GM12878 (cell line): ENCODE measurements around the gene MIA3. TPM values are rescaled to one million over a fixed set of nuclear protein-coding genes. Genes with fewer than 3 reads are reported as not detected.

Experiments used
- ATF7 ChIP-seq: fragments of 450-650 bp; IDR thresholded peaks from 2 replicates; pipeline ENCODE4 v1.6.1; 2016; ENCODE audit warnings: low read depth, mild to moderate bottlenecking
- CREM ChIP-seq: IDR thresholded peaks from 2 replicates; pipeline ENCODE4 v1.6.1; 2014; ENCODE audit warnings: antibody characterized with exemption, low read depth
- EP300 ChIP-seq, 2 experiments: fragments of 150-350 bp in 1 of 2; IDR thresholded peaks; 2 replicates each; pipeline ENCODE4 v1.6.1; 2011 to 2012; ENCODE audit warnings: low read depth in 2 of 2, low read length in 2 of 2, borderline replicate concordance in 1 of 2, improper control_type of control experiment in 1 of 2, inconsistent platforms in 1 of 2; ENCODE audit not compliant: control insufficient read depth in 1 of 2
- IKZF2 ChIP-seq, 2 experiments: fragments of 450-650 bp; IDR thresholded peaks; 2 replicates each; pipeline ENCODE4 v1.6.1; 2017; ENCODE audit warnings: mild to moderate bottlenecking in 2 of 2, moderate library complexity in 2 of 2
- MYC ChIP-seq: IDR thresholded peaks from 2 replicates; pipeline ENCODE4 v1.6.1; 2011; ENCODE audit warnings: mild to moderate bottlenecking, low read length, moderate library complexity, inconsistent platforms; ENCODE audit not compliant: insufficient read depth, insufficient replicate concordance, insufficient read length, severe bottlenecking
- NFYA ChIP-seq: IDR thresholded peaks from 2 replicates; pipeline ENCODE4 v1.6.1; 2011; ENCODE audit warnings: low read depth, mild to moderate bottlenecking, low read length, improper control_type of control experiment, borderline replicate concordance
- NR2C2 ChIP-seq: IDR thresholded peaks from 2 replicates; pipeline ENCODE4 v1.6.1; 2011; ENCODE audit warnings: borderline replicate concordance, low read depth; ENCODE audit not compliant: control insufficient read depth, insufficient read length
- NR2F1 ChIP-seq: fragments of 450-650 bp; conservative IDR thresholded peaks from 2 replicates; pipeline ENCODE4 v1.6.1; 2017; ENCODE audit warnings: mild to moderate bottlenecking
- POLR2AphosphoS2 ChIP-seq: IDR thresholded peaks from 2 replicates; pipeline ENCODE4 v1.6.1; 2011; ENCODE audit warnings: low read depth, mild to moderate bottlenecking, low read length, improper control_type of control experiment, moderate library complexity
- POU2F2 ChIP-seq: IDR thresholded peaks from 3 replicates; pipeline ENCODE4 v1.6.1; 2011; ENCODE audit warnings: low read depth, mild to moderate bottlenecking, low read length, borderline replicate concordance
- RELA ChIP-seq: fragments of 450-650 bp; IDR thresholded peaks from 2 replicates; pipeline ENCODE4 v1.8.0; 2014; ENCODE audit warnings: borderline replicate concordance; ENCODE audit not compliant: partially characterized antibody
- TAF1 ChIP-seq: IDR thresholded peaks from 2 replicates; pipeline ENCODE4 v1.6.1; 2011; ENCODE audit warnings: mild to moderate bottlenecking, low read depth, low read length, borderline replicate concordance
- polyA plus RNA-seq, 11 experiments: library from polyadenylated mRNA; depleted of rRNA in 4 of 11; unstranded in 6 of 11; stranded (reverse) in 5 of 11; fragments of >200 nt; fragmentation: Nextera tagmentation in 4 of 11; fragmentation: Illumina TruSeq in 1 of 11; extraction: Ambion mirVana in 4 of 11; extraction: Trizol in 1 of 11; gene quantifications; 1 replicate in 1 of 11; 2 replicates in 10 of 11; pipeline versions ENCODE4 v1.2.1 to v1.2.3, GENCODE V29; 2011 to 2016; ENCODE audit warnings: inconsistent platforms in 2 of 11, missing spikeins in 2 of 11, low read depth in 1 of 11
- total RNA-seq, 4 experiments: library from RNA; depleted of rRNA in 3 of 4; stranded (reverse); fragments of >200 nt in 3 of 4; fragmentation: Illumina TruSeq in 1 of 4; extraction: Trizol in 1 of 4; gene quantifications; 2 replicates each; pipeline versions ENCODE4 v1.2.1 to v1.2.3, GENCODE V29; 2013 to 2021
- TF ChIP-seq, protein P1 (sequence below): IDR thresholded peaks from 2 replicates; pipeline ENCODE4 v1.6.1; 2012; ENCODE audit warnings: improper control_type of control experiment, low read depth, low read length; ENCODE audit not compliant: insufficient replicate concordance
- TF ChIP-seq, protein P2 (sequence below): fragments of 150-350 bp; IDR thresholded peaks from 2 replicates; pipeline ENCODE4 v1.6.1; 2016; ENCODE audit warnings: low read depth, low read length
- TF ChIP-seq, protein P3 (sequence below): fragments of 450-650 bp; formaldehyde crosslinking; IDR thresholded peaks from 2 replicates; pipeline ENCODE4 v1.4.0; 2020; ENCODE audit warnings: mild to moderate bottlenecking, moderate library complexity

MIA3 gene
- total and polyA plus RNA-seq, 10 of the 15 experiments (the other 5 are each of a cell fraction or from before 2014, with no cell fraction given): 12.9 to 50.8 (median 30.3) TPM

DNA sequence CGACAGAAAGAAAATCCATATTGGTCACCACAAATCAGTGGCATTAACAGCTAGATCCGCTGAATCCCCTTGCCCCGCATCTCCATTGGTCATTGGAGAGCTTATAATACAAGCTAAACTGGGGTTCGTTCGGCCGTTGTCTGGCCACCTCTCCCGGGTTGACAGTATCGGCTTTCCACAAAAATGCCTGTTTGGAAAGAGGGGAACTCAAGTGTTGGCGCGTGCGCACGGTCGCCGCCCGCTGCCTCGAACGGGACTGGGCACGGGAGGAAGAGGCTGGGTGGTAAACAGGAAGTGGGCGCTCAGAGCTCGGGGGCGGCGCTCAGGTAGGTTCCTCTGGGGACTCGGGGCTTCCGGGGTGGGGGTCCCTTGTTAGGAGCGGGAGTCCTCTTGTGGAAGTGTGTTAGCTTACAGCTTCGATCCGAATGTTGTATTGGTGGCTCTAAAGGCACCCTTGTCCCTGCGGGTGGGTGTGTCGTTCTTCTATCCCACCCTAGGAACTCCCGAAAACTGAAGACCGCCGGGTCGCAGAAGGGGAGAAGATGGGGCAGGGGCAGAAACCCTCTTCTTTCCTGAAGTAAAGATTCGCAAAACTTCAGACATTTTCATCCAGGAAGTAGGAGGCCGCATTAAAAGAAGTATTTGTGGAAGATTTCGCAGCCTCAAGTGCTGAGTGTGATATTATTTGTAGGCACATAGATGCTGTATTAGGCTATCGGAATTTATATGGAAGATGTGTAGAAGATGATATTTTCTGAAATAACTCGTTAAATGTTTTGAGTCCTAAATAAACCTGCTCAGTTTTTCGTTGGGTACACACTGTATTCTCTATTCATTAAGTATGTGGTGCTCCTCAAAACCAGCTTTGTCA is 95.4 kb downstream of the MIA3 start (continued):
- TF ChIP-seq TAF1 (peak; percentile 77; the same call in 1 of the 2 replicates), MYC (peak; percentile 32), RELA (peak; percentile 31), POU2F2 (peak; percentile 49; the same call in 1 of the 3 replicates), NR2C2 (peak; percentile 81), NR2F1 (no peak), NFYA (no peak), POLR2AphosphoS2 (peak; percentile 75), IKZF2 (IDR thresholded peaks at IDR 0.05) (peak in 1 of 2 experiments; percentile 27; a peak in 2 of 4 replicates), CREM (peak; percentile 27; the same call in 1 of the 2 replicates), EP300 (IDR thresholded peaks at IDR 0.05; ENCODE audit: borderline replicate concordance in 1 of 2, control insufficient read depth in 1 of 2, low read depth in 2 of 2, low read length in 2 of 2) (peak in 1 of 2 experiments; percentile 31; a peak in 1 of 4 replicates), ATF7 (no peak; the same call in 1 of the 2 replicates)
- TF ChIP-seq, protein P1, sequence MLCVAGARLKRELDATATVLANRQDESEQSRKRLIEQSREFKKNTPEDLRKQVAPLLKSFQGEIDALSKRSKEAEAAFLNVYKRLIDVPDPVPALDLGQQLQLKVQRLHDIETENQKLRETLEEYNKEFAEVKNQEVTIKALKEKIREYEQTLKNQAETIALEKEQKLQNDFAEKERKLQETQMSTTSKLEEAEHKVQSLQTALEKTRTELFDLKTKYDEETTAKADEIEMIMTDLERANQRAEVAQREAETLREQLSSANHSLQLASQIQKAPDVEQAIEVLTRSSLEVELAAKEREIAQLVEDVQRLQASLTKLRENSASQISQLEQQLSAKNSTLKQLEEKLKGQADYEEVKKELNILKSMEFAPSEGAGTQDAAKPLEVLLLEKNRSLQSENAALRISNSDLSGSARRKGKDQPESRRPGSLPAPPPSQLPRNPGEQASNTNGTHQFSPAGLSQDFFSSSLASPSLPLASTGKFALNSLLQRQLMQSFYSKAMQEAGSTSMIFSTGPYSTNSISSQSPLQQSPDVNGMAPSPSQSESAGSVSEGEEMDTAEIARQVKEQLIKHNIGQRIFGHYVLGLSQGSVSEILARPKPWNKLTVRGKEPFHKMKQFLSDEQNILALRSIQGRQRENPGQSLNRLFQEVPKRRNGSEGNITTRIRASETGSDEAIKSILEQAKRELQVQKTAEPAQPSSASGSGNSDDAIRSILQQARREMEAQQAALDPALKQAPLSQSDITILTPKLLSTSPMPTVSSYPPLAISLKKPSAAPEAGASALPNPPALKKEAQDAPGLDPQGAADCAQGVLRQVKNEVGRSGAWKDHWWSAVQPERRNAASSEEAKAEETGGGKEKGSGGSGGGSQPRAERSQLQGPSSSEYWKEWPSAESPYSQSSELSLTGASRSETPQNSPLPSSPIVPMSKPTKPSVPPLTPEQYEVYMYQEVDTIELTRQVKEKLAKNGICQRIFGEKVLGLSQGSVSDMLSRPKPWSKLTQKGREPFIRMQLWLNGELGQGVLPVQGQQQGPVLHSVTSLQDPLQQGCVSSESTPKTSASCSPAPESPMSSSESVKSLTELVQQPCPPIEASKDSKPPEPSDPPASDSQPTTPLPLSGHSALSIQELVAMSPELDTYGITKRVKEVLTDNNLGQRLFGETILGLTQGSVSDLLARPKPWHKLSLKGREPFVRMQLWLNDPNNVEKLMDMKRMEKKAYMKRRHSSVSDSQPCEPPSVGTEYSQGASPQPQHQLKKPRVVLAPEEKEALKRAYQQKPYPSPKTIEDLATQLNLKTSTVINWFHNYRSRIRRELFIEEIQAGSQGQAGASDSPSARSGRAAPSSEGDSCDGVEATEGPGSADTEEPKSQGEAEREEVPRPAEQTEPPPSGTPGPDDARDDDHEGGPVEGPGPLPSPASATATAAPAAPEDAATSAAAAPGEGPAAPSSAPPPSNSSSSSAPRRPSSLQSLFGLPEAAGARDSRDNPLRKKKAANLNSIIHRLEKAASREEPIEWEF: peak; percentile 89
- TF ChIP-seq, protein P2, sequence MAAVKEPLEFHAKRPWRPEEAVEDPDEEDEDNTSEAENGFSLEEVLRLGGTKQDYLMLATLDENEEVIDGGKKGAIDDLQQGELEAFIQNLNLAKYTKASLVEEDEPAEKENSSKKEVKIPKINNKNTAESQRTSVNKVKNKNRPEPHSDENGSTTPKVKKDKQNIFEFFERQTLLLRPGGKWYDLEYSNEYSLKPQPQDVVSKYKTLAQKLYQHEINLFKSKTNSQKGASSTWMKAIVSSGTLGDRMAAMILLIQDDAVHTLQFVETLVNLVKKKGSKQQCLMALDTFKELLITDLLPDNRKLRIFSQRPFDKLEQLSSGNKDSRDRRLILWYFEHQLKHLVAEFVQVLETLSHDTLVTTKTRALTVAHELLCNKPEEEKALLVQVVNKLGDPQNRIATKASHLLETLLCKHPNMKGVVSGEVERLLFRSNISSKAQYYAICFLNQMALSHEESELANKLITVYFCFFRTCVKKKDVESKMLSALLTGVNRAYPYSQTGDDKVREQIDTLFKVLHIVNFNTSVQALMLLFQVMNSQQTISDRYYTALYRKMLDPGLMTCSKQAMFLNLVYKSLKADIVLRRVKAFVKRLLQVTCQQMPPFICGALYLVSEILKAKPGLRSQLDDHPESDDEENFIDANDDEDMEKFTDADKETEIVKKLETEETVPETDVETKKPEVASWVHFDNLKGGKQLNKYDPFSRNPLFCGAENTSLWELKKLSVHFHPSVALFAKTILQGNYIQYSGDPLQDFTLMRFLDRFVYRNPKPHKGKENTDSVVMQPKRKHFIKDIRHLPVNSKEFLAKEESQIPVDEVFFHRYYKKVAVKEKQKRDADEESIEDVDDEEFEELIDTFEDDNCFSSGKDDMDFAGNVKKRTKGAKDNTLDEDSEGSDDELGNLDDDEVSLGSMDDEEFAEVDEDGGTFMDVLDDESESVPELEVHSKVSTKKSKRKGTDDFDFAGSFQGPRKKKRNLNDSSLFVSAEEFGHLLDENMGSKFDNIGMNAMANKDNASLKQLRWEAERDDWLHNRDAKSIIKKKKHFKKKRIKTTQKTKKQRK: peak; percentile 45; the same call in 1 of the 2 replicates
- TF ChIP-seq, protein P3, sequence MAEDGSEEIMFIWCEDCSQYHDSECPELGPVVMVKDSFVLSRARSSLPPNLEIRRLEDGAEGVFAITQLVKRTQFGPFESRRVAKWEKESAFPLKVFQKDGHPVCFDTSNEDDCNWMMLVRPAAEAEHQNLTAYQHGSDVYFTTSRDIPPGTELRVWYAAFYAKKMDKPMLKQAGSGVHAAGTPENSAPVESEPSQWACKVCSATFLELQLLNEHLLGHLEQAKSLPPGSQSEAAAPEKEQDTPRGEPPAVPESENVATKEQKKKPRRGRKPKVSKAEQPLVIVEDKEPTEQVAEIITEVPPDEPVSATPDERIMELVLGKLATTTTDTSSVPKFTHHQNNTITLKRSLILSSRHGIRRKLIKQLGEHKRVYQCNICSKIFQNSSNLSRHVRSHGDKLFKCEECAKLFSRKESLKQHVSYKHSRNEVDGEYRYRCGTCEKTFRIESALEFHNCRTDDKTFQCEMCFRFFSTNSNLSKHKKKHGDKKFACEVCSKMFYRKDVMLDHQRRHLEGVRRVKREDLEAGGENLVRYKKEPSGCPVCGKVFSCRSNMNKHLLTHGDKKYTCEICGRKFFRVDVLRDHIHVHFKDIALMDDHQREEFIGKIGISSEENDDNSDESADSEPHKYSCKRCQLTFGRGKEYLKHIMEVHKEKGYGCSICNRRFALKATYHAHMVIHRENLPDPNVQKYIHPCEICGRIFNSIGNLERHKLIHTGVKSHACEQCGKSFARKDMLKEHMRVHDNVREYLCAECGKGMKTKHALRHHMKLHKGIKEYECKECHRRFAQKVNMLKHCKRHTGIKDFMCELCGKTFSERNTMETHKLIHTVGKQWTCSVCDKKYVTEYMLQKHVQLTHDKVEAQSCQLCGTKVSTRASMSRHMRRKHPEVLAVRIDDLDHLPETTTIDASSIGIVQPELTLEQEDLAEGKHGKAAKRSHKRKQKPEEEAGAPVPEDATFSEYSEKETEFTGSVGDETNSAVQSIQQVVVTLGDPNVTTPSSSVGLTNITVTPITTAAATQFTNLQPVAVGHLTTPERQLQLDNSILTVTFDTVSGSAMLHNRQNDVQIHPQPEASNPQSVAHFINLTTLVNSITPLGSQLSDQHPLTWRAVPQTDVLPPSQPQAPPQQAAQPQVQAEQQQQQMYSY: no peak
